Neural progenitor cell (in vitro differentiated cells): ENCODE measurements around the gene ATP6AP2.

ENCODE experiments used
- EZH2 ChIP-seq: fragments of 200-600 bp; sonication (generic); IDR thresholded peaks from 2 replicates; pipeline ENCODE4 v1.6.1; 2017; ENCODE audit warnings: antibody characterized with exemption, mild to moderate bottlenecking, moderate library complexity
- EZH2phosphoT487 ChIP-seq: fragments of 200-600 bp; sonication (generic); IDR thresholded peaks from 2 replicates; pipeline ENCODE4 v1.6.1; 2017; ENCODE audit warnings: antibody characterized with exemption
- TF ChIP-seq, protein P1 (sequence below): fragments of 200-600 bp; sonication (generic); IDR thresholded peaks from 2 replicates; pipeline ENCODE4 v1.5.1; 2017; ENCODE audit warnings: antibody characterized with exemption, mild to moderate bottlenecking

DNA sequence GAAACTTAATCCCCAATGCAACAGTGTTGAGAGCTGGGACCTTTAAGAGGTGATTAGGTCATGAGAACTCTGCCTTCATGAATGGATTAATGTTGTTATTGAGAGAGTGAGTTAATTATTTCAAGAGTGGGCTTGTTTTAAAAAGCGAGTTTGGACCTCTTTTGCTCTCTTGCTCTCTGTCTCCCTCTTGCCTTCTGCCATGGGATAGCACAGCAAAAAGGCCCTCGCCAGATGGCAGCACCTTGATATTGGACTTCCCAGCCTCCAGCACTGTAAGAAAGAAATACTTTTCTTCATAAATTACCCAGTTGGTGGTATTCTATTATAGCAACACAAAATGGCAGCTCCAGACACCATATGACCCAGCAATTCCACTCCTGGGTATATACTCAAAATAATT lies 7.0 kb upstream of the ATP6AP2 start:
- no peak for TF ChIP-seq EZH2
- TF ChIP-seq, protein P1, sequence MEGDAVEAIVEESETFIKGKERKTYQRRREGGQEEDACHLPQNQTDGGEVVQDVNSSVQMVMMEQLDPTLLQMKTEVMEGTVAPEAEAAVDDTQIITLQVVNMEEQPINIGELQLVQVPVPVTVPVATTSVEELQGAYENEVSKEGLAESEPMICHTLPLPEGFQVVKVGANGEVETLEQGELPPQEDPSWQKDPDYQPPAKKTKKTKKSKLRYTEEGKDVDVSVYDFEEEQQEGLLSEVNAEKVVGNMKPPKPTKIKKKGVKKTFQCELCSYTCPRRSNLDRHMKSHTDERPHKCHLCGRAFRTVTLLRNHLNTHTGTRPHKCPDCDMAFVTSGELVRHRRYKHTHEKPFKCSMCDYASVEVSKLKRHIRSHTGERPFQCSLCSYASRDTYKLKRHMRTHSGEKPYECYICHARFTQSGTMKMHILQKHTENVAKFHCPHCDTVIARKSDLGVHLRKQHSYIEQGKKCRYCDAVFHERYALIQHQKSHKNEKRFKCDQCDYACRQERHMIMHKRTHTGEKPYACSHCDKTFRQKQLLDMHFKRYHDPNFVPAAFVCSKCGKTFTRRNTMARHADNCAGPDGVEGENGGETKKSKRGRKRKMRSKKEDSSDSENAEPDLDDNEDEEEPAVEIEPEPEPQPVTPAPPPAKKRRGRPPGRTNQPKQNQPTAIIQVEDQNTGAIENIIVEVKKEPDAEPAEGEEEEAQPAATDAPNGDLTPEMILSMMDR: peak; percentile 50
- TF ChIP-seq EZH2phosphoT487: no peak
